GM18867 (cell line): ENCODE results near the gene FOXJ3.

Experiments
- ATAC-seq: cut with Tn5 transposase; IDR thresholded peaks from one replicate; pipeline ENCODE4 v1.9.1; 2021; ENCODE audit warnings: mild to moderate bottlenecking, moderate library complexity; ENCODE audit not compliant: unreplicated experiment

The FOXJ3 gene

DNA sequence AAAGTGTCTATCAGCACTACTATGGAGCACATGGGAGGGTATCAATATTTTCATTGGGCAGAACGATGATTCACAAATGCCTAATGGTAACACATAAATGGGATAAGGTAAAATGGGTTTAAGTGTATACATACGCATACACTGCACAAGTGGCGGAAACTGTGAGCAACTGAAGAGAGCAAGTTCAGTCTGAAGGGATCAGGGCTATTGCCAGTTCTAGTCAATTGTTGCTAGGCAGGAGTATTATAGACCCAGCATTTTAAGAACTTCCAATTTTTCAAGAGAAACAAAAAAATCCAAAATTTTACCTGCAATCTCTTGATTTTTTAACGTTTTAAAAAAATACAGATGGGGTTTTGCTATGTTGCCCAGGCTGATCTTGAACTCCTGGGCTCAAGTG is 23.1 kb downstream of the FOXJ3 start:
- ATAC-seq, result no peak

DNA sequence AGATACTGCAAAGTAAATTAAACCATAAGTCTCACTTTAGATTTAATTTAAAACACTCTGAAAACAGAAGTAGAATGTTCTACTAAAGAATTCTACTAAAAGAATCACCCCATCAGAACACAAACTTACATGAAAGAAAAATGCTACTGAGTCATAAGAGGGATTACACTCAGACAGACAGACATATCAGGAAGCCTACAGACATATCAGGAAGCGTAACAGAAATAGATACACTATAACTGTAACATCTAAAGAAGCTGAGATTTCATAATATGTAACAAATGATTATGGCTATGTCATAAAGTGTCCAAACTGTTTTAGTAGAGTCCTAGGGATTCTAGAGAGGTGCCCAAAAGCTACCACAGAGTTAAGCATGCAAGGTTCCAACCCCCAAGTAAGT is 23.9 kb downstream of the FOXJ3 start:
- no peak for ATAC-seq

- no peak for ATAC-seq
Observed at GRCh38 chr1:42306977-42307376, 28.1 kb downstream of the FOXJ3 start.

- no peak for ATAC-seq
Observed at GRCh38 chr1:42305639-42306038, 29.4 kb downstream of the FOXJ3 start.

DNA sequence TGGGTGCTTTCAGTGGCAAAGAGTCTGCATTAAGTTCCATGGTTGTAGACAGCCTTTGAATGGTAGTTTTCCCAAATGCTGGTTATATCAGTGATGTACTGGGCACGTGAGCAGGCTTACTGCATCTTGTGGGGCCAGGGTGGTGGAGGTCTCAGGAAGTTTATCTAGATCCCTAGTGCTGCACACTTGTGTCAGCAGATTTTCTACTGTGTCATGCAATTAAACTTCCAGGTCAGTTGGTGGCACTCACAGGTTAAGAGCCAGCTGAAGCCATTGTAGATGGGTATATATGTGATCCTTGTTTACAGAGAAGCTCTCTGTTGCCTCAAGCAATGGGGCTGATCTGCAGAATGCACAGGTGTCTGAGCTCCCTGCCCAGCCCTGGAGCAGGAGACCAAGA is 33.0 kb downstream of the FOXJ3 start:
- no peak for ATAC-seq

GRCh38 chr1:42298520-42298919 is 36.5 kb downstream of the FOXJ3 start:
- no peak for ATAC-seq

DNA sequence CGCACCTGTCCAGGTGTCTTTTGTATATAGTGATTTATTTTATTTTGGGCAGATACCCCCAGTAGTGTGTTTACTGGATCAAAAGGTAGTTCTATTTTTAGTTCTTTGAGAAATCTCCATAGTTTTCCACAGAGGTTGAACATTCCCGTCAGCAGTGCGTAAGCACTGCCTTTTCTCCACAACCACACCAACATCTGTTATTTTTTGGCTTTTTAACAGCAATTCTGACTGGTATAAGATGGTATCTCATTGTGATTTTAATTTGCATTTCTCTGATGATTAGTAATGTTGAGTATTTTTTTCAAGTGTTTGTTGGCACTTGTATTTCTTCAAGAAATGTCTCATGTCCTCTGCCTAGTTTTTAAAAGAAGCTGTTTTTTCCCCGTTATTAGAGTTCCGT is 39.2 kb downstream of the FOXJ3 start:
- no peak for ATAC-seq

DNA sequence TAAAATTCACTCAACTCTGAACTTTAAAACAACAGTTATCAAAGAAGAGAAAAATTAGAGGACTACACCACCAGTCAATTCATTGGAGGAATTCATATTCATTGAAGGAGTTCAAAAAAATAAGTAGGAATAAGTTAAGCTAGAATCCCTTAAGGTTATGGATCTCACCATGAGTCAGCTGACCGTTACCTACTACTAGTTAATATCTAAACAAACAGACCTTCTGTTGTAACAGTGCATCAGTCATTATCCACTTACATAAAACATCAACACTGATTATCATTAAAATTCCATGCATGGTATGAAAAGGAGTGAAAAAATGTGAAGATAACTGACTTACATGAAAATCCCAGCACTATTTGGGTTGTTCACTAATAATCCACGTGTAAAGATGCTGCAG is 44.9 kb downstream of the FOXJ3 start:
- no peak for ATAC-seq

GRCh38 chr1:42288311-42288985 is 46.6 kb downstream of the FOXJ3 start:
- no peak for ATAC-seq

DNA sequence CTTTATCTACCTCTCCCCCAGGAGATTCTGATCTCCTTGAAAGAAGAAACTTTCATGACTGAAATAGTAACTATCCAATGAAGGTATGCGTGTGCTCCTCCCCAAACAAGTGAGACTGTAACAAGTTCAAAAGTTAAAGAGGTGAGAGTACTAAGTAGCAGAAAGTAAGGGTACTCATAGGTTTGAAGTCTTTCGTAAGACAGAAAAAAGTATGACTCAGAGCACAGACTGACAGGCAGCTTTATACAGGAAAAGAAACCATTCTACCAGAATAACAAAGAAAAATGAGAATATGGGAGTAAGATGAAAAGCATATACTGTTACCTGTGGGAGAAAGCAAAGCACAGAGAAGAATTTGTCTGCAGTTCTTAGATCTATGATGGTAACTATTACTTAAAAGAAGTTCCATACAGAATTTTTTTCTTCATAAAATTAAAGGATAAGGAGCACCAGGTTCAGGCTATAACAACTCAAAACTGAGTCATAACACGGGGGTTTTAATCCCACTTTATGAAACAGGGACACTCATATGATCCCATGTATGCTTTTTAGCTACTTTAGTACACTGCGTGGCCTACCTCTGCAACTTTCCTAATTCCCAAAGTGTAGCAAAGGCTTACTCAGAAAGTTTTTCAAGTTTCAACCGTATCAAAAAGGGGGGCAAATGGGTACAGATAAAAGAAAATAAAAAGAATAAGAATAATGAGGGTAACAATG is 52.0 kb downstream of the FOXJ3 start:
- ATAC-seq, result no peak

DNA sequence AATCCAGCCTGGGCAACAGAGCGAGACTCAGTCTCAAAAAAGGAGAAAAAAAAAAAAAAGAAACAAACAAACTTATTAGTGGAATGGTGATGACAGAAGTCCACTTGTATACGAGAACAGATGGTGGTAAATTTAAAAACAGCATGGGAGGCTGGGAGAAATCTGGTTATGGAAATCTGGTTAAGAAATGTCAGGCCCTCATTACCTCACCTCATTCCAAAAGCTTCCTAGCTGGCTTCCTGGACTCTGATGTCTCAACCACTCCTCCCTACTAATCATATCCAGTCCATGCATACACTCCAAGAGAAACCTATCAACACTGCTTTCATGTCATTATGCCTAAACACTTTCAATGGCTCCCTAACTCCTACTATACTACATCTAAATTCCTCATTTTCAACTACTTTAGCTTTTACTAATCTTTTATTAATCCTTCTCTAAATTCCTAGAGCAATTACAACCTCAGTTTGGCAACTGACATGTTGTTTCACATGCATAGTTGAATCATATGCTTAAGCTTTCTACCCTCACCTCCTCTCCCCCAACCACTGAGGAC is 52.9 kb downstream of the FOXJ3 start:
- no peak for ATAC-seq

DNA sequence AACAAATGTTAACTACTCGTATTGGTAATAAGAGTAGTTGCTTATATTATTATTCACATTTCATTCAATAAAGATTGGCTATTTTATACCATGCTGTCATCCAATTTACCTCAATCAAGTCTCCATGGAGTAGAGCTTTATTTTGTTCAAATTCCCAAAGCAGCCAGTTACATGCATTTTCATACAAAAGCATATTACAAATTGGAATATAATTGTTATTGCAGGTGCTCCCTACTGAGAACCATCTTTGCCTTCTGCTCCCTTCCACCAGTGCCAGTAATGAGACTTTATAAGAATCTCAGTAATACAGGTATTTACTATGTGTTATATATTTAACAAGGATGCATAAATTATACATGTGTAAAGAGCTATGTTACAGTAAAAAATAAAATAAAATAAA is 54.2 kb downstream of the FOXJ3 start:
- no peak for ATAC-seq

GRCh38 chr1:42279055-42279454 is 56.0 kb downstream of the FOXJ3 start:
- no peak for ATAC-seq

- no peak for ATAC-seq
Observed at GRCh38 chr1:42272920-42273319, 62.1 kb downstream of the FOXJ3 start.

DNA sequence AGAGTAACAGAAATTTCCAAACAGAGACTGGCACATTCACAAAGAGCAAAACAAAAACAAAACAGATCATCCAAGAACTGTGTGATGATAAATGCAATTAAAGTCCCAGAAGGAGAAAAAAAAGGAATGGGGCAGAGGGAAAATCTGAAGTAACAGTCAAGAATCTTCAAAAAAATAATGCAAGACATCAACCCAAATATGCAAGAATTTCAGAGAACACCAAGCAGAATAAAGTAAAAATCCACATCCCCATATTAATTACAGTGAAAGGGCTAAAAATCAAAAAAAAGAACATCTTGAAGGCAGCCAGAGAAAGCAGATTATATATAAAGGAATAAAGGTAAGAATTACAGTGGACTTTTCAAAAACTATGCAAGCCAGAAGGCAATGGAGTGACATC is 67.1 kb downstream of the FOXJ3 start:
- no peak for ATAC-seq

- no peak for ATAC-seq
Observed at GRCh38 chr1:42266253-42267135, 68.5 kb downstream of the FOXJ3 start.

DNA sequence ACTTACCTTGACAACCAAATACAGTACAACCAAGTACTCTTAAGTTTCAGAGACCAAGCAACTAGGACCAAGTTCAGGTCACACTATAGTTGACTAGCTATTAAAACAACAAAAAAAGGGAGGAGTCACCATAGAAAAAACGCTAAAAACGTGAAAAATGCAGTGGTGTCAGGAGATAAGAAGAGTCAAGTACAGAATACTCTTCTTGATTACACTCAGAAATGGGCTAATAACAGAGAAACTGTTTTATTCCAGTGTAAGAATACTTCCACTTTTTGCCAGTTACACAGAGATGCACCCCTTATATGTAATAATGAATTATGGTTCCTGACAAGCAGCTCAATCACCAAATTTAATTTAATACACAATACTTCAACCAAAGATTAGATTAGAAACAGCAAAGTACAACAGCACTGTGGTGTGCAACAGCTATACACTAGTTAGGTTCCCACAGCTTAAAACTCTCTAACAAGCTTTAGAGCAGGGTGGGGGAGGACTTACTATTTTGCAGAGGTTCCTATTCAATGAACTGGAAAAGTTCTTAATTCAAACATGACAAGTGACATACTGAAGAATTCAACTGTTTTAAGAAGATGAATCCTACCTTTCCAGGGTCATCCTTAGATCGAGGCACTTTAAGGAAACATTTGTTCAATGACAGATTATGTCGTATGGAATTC is 70.4 kb downstream of the FOXJ3 start:
- ATAC-seq, result no peak

- no peak for ATAC-seq
Observed at GRCh38 chr1:42263019-42263418, 72.0 kb downstream of the FOXJ3 start.

- ATAC-seq, result no peak
Observed at GRCh38 chr1:42260376-42261070, 74.5 kb downstream of the FOXJ3 start.

- no peak for ATAC-seq
Observed at GRCh38 chr1:42259739-42260064, 75.3 kb downstream of the FOXJ3 start.
